HepG2 (cell line): Measurements from ENCODE around the gene TBC1D10B. TPM values are rescaled to one million over a fixed set of nuclear protein-coding genes. Genes with fewer than 3 reads are reported as not detected.
"Not testable (repeated sequence)": the region's sequence is repeated elsewhere in the genome, so short reads cannot be mapped to it uniquely, and the experiment has no call there.

Experiments
- ARID5B ChIP-seq: IDR thresholded peaks from 2 replicates; pipeline ENCODE4 v1.4.0; 2020; ENCODE audit warnings: mild to moderate bottlenecking, missing genetic modification reagents
- DNMT1 ChIP-seq: sonication (generic); formaldehyde crosslinking; IDR thresholded peaks from 2 replicates; pipeline ENCODE4 v1.5.1; 2020; ENCODE audit warnings: mild to moderate bottlenecking, missing genetic modification reagents
- HBP1 ChIP-seq: IDR thresholded peaks from 2 replicates; pipeline ENCODE4 v1.6.1; 2016; ENCODE audit warnings: low read depth, control low read depth
- HINFP ChIP-seq: sonication (generic); formaldehyde crosslinking; IDR thresholded peaks from 2 replicates; pipeline ENCODE4 v1.4.0; 2020; ENCODE audit warnings: low read depth, mild to moderate bottlenecking, missing genetic modification reagents
- HNF1A ChIP-seq, 2 experiments: sonication (generic) in 1 of 2; formaldehyde crosslinking in 1 of 2; IDR thresholded peaks; 2 replicates each; pipeline versions ENCODE4 v1.4.0 to v1.6.1; 2016 to 2020; ENCODE audit warnings: borderline replicate concordance in 1 of 2, low read depth in 1 of 2, mild to moderate bottlenecking in 1 of 2, missing genetic modification reagents in 1 of 2
- KAT7 ChIP-seq: IDR thresholded peaks from 2 replicates; pipeline ENCODE4 v1.6.1; 2018; ENCODE audit warnings: borderline replicate concordance, missing compliant biosample characterization
- MEIS2 ChIP-seq: sonication (generic); formaldehyde crosslinking; IDR thresholded peaks from 2 replicates; pipeline ENCODE4 v1.9.0; 2021; ENCODE audit warnings: mild to moderate bottlenecking, missing genetic modification reagents
- PHF5A ChIP-seq: IDR thresholded peaks from one replicate; pipeline ENCODE4 v1.6.1; 2018; ENCODE audit warnings: low read depth, missing genetic modification reagents; ENCODE audit not compliant: unreplicated experiment
- TBX2 ChIP-seq: sonication (generic); formaldehyde crosslinking; IDR thresholded peaks from 2 replicates; pipeline ENCODE4 v1.5.0; 2020; ENCODE audit warnings: missing genetic modification reagents, mild to moderate bottlenecking, borderline replicate concordance
- TFDP1 ChIP-seq: IDR thresholded peaks from 2 replicates; pipeline ENCODE4 v1.6.1; 2016; ENCODE audit warnings: missing compliant biosample characterization, missing genetic modification reagents, borderline replicate concordance
- THAP11 ChIP-seq: IDR thresholded peaks from 2 replicates; pipeline ENCODE4 v1.6.1; 2016; ENCODE audit warnings: missing biosample characterization, missing genetic modification reagents
- YEATS4 ChIP-seq: sonication (generic); formaldehyde crosslinking; IDR thresholded peaks from 2 replicates; pipeline ENCODE4 v1.4.0; 2020; ENCODE audit warnings: missing genetic modification reagents, borderline replicate concordance
- ZNF263 ChIP-seq: sonication (generic); formaldehyde crosslinking; IDR thresholded peaks from 2 replicates; pipeline ENCODE4 v1.4.0; 2020; ENCODE audit warnings: missing genetic modification reagents
- ZNF367 ChIP-seq: sonication (generic); formaldehyde crosslinking; IDR thresholded peaks from 2 replicates; pipeline ENCODE4 v1.4.0; 2020; ENCODE audit warnings: missing genetic modification reagents, borderline replicate concordance
- ZNF761 ChIP-seq: sonication (generic); formaldehyde crosslinking; conservative IDR thresholded peaks from 2 replicates; pipeline ENCODE4 v1.4.0; 2020; ENCODE audit warnings: mild to moderate bottlenecking, missing genetic modification reagents
- ZNF792 ChIP-seq: IDR thresholded peaks from 2 replicates; pipeline ENCODE4 v1.6.1; 2016
- polyA plus RNA-seq, 8 experiments: library from polyadenylated mRNA; depleted of rRNA in 3 of 8; stranded (reverse) in 7 of 8; unstranded in 1 of 8; fragments of >200 nt; fragmentation: Illumina TruSeq in 4 of 8; extraction: Trizol in 4 of 8; gene quantifications; 2 replicates each; pipeline versions ENCODE4 v1.2.1 to v1.2.3, GENCODE V29; 2011 to 2016; ENCODE audit warnings: low read depth in 4 of 8, missing spikeins in 1 of 8, mixed read lengths in 1 of 8; ENCODE audit not compliant: insufficient read depth in 1 of 8
- total RNA-seq, 5 experiments: library from RNA; depleted of rRNA; stranded (reverse); fragments of >200 nt; fragmentation: Illumina TruSeq; extraction: Trizol; gene quantifications; 2 replicates each; pipeline ENCODE4 v1.2.3, GENCODE V29; 2016; ENCODE audit warnings: low read depth in 1 of 5

Gene TBC1D10B
- total and polyA plus RNA-seq, 2 of the 13 experiments (the other 11 are each of a cell fraction or from before 2014, with no cell fraction given) = 15.7 to 24.8 TPM

GRCh38 chr16:30335028-30335597 lies 35.2 kb downstream of the TBC1D10B start (continued):
- TF ChIP-seq HNF1A (IDR thresholded peaks at IDR 0.05; ENCODE audit: low read depth) = not testable (repeated sequence)
- TF ChIP-seq HNF1A (CRISPR knock-in tag; IDR thresholded peaks at IDR 0.05; ENCODE audit: borderline replicate concordance) (peak; percentile 73), DNMT1 (CRISPR knock-in tag) (peak; percentile 71; the same call in 1 of the 2 replicates), YEATS4 (peak; percentile 35; the same call in 1 of the 2 replicates), ZNF792 (CRISPR knock-in tag) (0 out of 2 replicates have a peak, but pooled peaks have one; percentile 23), TBX2 (0 out of 2 replicates have a peak, but pooled peaks have one; percentile 9), PHF5A (peak; percentile 46), ARID5B (CRISPR knock-in tag) (peak; percentile 27; the same call in 1 of the 2 replicates), TFDP1 (CRISPR knock-in tag) (peak; percentile 28; the same call in 1 of the 2 replicates), ZNF367 (CRISPR knock-in tag) (peak; percentile 67; the same call in 1 of the 2 replicates), KAT7 (CRISPR knock-in tag) (peak; percentile 46; the same call in 1 of the 2 replicates), ZNF761 (CRISPR knock-in tag) (peak; percentile 30; the same call in 1 of the 2 replicates), THAP11 (CRISPR knock-in tag) (peak; percentile 41; the same call in 1 of the 2 replicates), HBP1 (CRISPR knock-in tag) (peak; percentile 83), HINFP (CRISPR knock-in tag) (0 out of 2 replicates have a peak, but pooled peaks have one; percentile 36), ZNF263 (CRISPR knock-in tag) (peak; percentile 86), MEIS2 (CRISPR knock-in tag) (peak; percentile 53; the same call in 1 of the 2 replicates)
